Aorta (tissue), 5 donors: ENCODE results near the gene TCF20. TPM values are rescaled to one million over a fixed set of nuclear protein-coding genes. Genes with fewer than 3 reads are reported as not detected.

Experiments used
- ATAC-seq: fragments of 200-7000 bp; cut with Tn5 transposase; one replicate; pipeline ENCODE4 v1.9.1; 2022; ENCODE audit warnings: moderate library complexity; ENCODE audit not compliant: low FRiP score
- DNase-seq, 2 donors: peaks; one replicate each; pipeline ENCODE4 v3.0.0-alpha.2; 2020
- H3K27ac ChIP-seq, 2 donors: one replicate each; pipeline ENCODE4 v1.5.1; 2013; ENCODE audit warnings: low read length in 2 of 2, mild to moderate bottlenecking in 2 of 2, moderate library complexity in 2 of 2, control low read depth in 1 of 2, inconsistent platforms in 1 of 2, low read depth in 1 of 2
- H3K27me3 ChIP-seq, 2 donors: one replicate each; pipeline ENCODE4 v1.6.1; 2013; ENCODE audit warnings: control low read depth in 1 of 2, low read length in 1 of 2, mild to moderate bottlenecking in 1 of 2, moderate library complexity in 1 of 2; ENCODE audit not compliant: insufficient read depth in 2 of 2, control insufficient read depth in 1 of 2
- H3K36me3 ChIP-seq, 2 donors: one replicate each; pipeline ENCODE4 v1.6.1; 2013; ENCODE audit warnings: control low read depth in 1 of 2, low read length in 1 of 2, mild to moderate bottlenecking in 1 of 2; ENCODE audit not compliant: insufficient read depth in 2 of 2, control insufficient read depth in 1 of 2
- H3K4me1 ChIP-seq, 2 donors: one replicate each; pipeline ENCODE4 v1.6.1; 2013; ENCODE audit warnings: low read length in 2 of 2, control low read depth in 1 of 2, mild to moderate bottlenecking in 1 of 2, moderate library complexity in 1 of 2; ENCODE audit not compliant: insufficient read depth in 2 of 2, control insufficient read depth in 1 of 2
- H3K4me3 ChIP-seq, 2 donors: one replicate each; pipeline ENCODE4 v1.5.1; 2013; ENCODE audit warnings: low read length in 2 of 2, control low read depth in 1 of 2, mild to moderate bottlenecking in 1 of 2
- H3K9me3 ChIP-seq: one replicate; pipeline ENCODE4 v1.6.1; 2013; ENCODE audit warnings: mild to moderate bottlenecking, low read length; ENCODE audit not compliant: control insufficient read depth
- WGBS, 2 donors: extraction: QIAGEN DNeasy Blood & Tissue Kit; methylation state at CpG; one replicate each; pipeline ENCODE4 v1.1.7; 2013; 5-methylcytosine and 5-hydroxymethylcytosine counted together
- intact Hi-C, 2 donors: fragments of 100-400 bp; cut with DNase I; formaldehyde crosslinking; loops; one replicate each; pipeline versions ENCODE4 v1.14.2 to v1.15.0; 2022
- polyA plus RNA-seq, 2 donors: library from polyadenylated mRNA; stranded (reverse); fragments of 200-250 nt; gene quantifications; one replicate each; pipeline ENCODE4 v1.2.3, GENCODE V29; 2013
- total RNA-seq, 2 donors: library from RNA; stranded (reverse); fragmentation: NEBNext Ultra II Directional; extraction: Animal tissue kit (Norgen Biotek cat#: 25700); gene quantifications; one replicate each; pipeline ENCODE4 v1.2.1, GENCODE V29; 2021
- donor health status: healthy with polysubstance abuse.
- donor health status: Bipolar disorder and iron deficiency.
- donor health status: DM: no; HTN: no; CAD: no.
- donor health status: DM: no; HTN: no; CAD: no.
- donor health status: DM: yes; HTN: yes; CAD: no.

Gene TCF20
- total and polyA plus RNA-seq, 4 donors, result 6.1 to 42.9 (median 18.4) TPM

GRCh38 chr22:42313204-42313603 lies 42.8 kb upstream of the TCF20 start:
- H3K36me3 ChIP-seq, result no peaks in the 10 kb centered on the region
- intact Hi-C loops, result no loop called here
- 83 to 87% methylated on average over 7 of the region's 7 CpGs for WGBS, 2 donors
- ATAC-seq (no peak), DNase-seq (no peak)
- no peak overlapping the region for H3K27ac ChIP-seq
- no peaks in the 10 kb centered on the region for H3K9me3 ChIP-seq
- H3K4me1 ChIP-seq, result no peaks in the 10 kb centered on the region
- H3K4me3 ChIP-seq, result no peak overlapping the region
- no peaks in the 10 kb centered on the region for H3K27me3 ChIP-seq

DNA sequence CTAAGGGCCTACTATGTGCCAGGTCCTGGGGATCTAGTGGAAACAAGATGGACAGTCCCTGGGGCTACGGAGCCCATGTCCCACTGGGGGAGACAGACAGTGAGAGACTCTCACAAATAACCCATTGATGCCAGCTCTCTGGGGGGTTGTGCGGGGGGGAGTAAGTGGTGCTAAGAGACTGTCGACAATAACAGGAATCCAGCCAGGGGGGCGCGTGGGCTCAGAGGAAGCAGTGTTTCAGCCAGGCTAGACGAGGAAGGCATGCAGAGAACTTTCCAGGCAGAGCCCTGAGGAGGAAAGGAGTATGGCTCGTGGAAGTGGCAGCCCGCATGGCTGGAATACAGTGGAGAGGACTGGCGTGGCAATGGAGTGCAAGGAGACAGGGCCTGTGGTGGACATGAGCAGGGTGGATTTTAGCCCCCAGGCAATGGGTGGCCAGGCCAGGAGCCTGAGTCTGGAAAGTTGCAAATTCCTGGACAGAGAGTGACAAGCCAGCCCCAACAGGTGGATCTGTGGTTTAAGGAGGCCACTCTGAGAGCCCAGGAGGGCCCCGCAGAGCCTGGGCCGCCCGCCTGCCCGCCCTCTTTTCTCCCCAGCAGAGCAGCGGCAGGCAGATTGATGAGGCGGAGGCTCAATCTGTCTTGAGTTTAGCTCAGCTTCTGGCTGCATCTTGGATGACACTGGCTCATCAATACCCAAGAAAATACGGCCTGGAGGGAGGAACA lies 40.0 kb upstream of the TCF20 start:
- ATAC-seq (no peak), DNase-seq (no peak)
- Histone ChIP-seq H3K4me3 (no peak overlapping the region), H3K27me3 (no peaks in the 10 kb centered on the region), H3K9me3 (no peaks in the 10 kb centered on the region), H3K36me3 (no peaks in the 10 kb centered on the region), H3K4me1 (no peaks in the 10 kb centered on the region), H3K27ac (no peak overlapping the region)
- 85 to 87% methylated on average over 16 of the region's 16 CpGs for WGBS, 2 donors
- intact Hi-C loops, result no loop called here

GRCh38 chr22:42309865-42310264 lies 39.4 kb upstream of the TCF20 start:
- Histone ChIP-seq H3K27ac (no peak overlapping the region), H3K27me3 (no peaks in the 10 kb centered on the region), H3K36me3 (no peaks in the 10 kb centered on the region), H3K4me1 (no peaks in the 10 kb centered on the region), H3K4me3 (no peak overlapping the region), H3K9me3 (no peaks in the 10 kb centered on the region)
- 89 to 96% methylated on average over 3 of the region's 3 CpGs for WGBS, 2 donors
- no peak for ATAC-seq
- no peak for DNase-seq
- intact Hi-C loops, result no loop called here

DNA sequence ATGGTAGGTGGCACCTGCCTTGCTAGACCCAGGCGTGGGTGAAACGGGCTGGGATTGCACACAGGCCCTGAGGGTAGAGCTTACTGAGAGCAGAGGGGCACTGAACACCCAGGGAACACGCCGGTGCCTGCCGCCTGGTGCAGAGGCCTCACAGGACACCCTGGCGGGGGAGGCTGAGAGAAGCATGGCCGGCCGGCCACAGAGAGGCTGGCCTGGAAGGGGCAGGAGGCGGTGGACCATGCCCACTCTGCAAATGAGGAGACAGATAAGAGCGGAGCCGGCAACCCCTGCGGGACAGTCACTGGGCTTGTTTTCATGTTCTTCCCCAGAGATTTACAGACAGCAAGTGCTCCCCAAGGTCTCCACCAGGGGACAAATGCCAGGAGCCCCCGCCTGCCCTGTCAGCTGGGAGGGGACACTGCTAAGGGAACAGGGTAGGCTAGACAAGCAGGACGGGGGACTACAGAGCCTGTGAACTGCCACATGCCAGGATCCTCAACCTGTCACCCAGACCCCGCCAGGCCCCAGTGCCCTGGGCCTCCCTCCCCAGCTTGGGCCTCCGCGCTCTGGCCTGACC lies 38.5 kb upstream of the TCF20 start:
- WGBS, 2 donors, result 89% methylated on average over 14 to 17 of the region's 17 CpGs
- H3K36me3 ChIP-seq, result no peaks in the 10 kb centered on the region
- H3K27me3 ChIP-seq, result no peaks in the 10 kb centered on the region
- intact Hi-C loops, result no loop called here
- H3K4me1 ChIP-seq, result no peaks in the 10 kb centered on the region
- H3K27ac ChIP-seq, result no peak overlapping the region
- no peak overlapping the region for H3K4me3 ChIP-seq
- DNase-seq (no peak), ATAC-seq (no peak)
- no peaks in the 10 kb centered on the region for H3K9me3 ChIP-seq

GRCh38 chr22:42307806-42308563 lies 37.5 kb upstream of the TCF20 start:
- Histone ChIP-seq H3K4me1 (no peaks in the 10 kb centered on the region), H3K36me3 (no peaks in the 10 kb centered on the region), H3K4me3 (no peak overlapping the region), H3K27me3 (no peaks in the 10 kb centered on the region), H3K27ac (no peak overlapping the region), H3K9me3 (no peaks in the 10 kb centered on the region)
- WGBS, 2 donors, result 91 to 93% methylated on average over 18 of the region's 18 CpGs
- no peak for ATAC-seq
- intact Hi-C loops, result no loop called here
- DNase-seq, result no peak

DNA sequence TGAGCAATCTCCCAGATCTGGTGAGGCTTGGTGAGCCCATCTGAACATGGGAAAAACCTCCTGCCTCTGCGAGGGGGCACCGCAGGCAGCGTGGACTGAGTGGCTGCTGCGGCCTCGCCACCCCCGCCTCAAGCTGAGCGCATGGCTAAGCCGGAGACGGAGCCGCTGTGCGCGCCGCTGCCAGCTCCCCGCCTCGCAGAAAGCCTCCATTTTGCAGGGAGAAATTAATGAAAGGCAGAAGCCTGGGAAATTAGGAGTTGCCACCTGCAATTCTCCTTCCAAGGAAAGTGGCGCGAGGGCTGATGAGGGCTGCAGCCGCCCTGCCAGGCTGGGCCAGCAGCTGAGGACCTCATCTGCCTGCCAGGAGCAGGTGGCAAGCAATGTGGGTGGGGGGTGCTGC lies 35.6 kb upstream of the TCF20 start:
- Histone ChIP-seq H3K27me3 (no peaks in the 10 kb centered on the region), H3K9me3 (no peaks in the 10 kb centered on the region), H3K36me3 (no peaks in the 10 kb centered on the region), H3K4me3 (no peak overlapping the region), H3K4me1 (no peaks in the 10 kb centered on the region), H3K27ac (no peak overlapping the region)
- 59 to 62% methylated on average over 18 of the region's 18 CpGs for WGBS, 2 donors
- intact Hi-C loops, result no loop called here
- no peak for ATAC-seq
- no peak for DNase-seq

DNA sequence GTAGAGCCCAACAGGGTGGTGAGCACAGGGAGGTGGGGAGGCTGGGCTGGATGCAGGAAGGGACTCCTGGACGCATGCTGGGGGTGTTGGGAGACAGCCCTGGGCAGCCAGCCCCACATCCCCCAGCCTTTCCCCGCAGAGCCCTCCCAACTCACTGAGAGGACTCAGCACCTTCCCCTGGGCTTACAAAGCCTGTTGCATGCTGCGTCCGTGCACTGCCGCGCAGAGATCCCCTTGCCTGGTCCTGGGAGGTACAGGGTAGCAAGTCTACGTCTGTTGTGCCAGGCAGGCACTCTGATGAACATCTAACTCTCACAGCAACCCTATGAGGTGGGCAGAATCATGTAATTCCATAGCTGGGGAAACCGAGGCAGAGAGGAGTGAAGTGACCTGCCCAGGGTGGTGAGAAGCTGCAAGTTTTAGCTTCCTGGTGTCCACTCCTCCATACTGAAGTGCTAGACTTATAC lies 33.9 kb upstream of the TCF20 start:
- H3K4me3 ChIP-seq, result no peak overlapping the region
- intact Hi-C loops, result no loop called here
- no peaks in the 10 kb centered on the region for H3K9me3 ChIP-seq
- 20 to 21% methylated on average over 8 of the region's 8 CpGs for WGBS, 2 donors
- no peaks in the 10 kb centered on the region for H3K4me1 ChIP-seq
- no peaks in the 10 kb centered on the region for H3K27me3 ChIP-seq
- no peak overlapping the region for H3K27ac ChIP-seq
- DNase-seq (no peak), ATAC-seq (no peak)
- H3K36me3 ChIP-seq, result no peaks in the 10 kb centered on the region

- 22 to 23% methylated on average over 21 of the region's 21 CpGs for WGBS, 2 donors
- Histone ChIP-seq H3K27ac (no peak overlapping the region), H3K27me3 (no peaks in the 10 kb centered on the region), H3K4me1 (no peaks in the 10 kb centered on the region), H3K36me3 (no peaks in the 10 kb centered on the region), H3K9me3 (no peaks in the 10 kb centered on the region), H3K4me3 (no peak overlapping the region)
- ATAC-seq (no peak), DNase-seq (no peak)
- intact Hi-C loops, result no loop called here
Observed at GRCh38 chr22:42303396-42304323, 33.2 kb upstream of the TCF20 start.
